ENCODE results near the gene CACNB2.
"Not testable (repeated sequence)": the region's sequence is repeated elsewhere in the genome, so short reads cannot be mapped to it uniquely, and the experiment has no call there.

The CACNB2 gene

GRCh38 chr10:18540195-18540594 is 400.0 kb downstream of the CACNB2 start:
- no peaks in the 10 kb centered on the region for H3K27me3 Mint-ChIP-seq
- H3K4me1 Mint-ChIP-seq, result no peaks in the 10 kb centered on the region
- H3K27ac Mint-ChIP-seq, result no peak overlapping the region
- H3K9me3 Mint-ChIP-seq, result no peaks in the 10 kb centered on the region
- H3K4me3 Mint-ChIP-seq, result no peak overlapping the region
- no peak for ATAC-seq
- peaks cover 56% of the 10 kb centered on the region for H3K36me3 Mint-ChIP-seq

- no peaks in the 10 kb centered on the region for H3K27me3 Mint-ChIP-seq
- ATAC-seq, result no peak
- peaks cover 66% of the 10 kb centered on the region for H3K36me3 Mint-ChIP-seq
- no peaks in the 10 kb centered on the region for H3K4me1 Mint-ChIP-seq
- H3K4me3 Mint-ChIP-seq, result no peak overlapping the region
- H3K27ac Mint-ChIP-seq, result no peak overlapping the region
- H3K9me3 Mint-ChIP-seq, result no peaks in the 10 kb centered on the region
Observed at GRCh38 chr10:18542832-18543231, 402.6 kb downstream of the CACNB2 start.

GRCh38 chr10:18545621-18546305 is 405.5 kb downstream of the CACNB2 start:
- Mint-ChIP-seq H3K27ac (no peak overlapping the region), H3K27me3 (no peaks in the 10 kb centered on the region), H3K4me3 (no peak overlapping the region), H3K9me3 (no peaks in the 10 kb centered on the region), H3K36me3 (peaks cover 54% of the 10 kb centered on the region), H3K4me1 (no peaks in the 10 kb centered on the region)
- ATAC-seq, result no peak

DNA sequence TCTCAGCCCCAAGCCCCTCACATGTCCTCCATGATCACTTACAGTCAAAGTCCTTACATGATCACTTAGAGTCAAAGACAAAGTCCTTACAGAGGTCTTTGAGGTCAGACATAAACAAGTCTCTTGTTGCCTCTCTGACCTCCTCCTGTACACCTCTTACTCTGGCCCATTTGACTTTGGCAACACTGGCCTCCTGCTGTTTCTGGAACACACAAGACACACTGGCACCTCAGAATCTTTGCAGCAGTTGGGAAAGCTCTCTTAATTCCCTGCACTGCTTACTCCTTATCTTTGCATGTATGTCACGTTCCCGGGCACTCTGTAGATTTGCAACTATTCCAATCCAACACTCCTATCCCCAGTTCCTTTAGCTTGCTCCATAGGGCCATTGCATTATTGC is 408.9 kb downstream of the CACNB2 start:
- Mint-ChIP-seq H3K36me3 (peaks cover 44% of the 10 kb centered on the region), H3K27me3 (no peaks in the 10 kb centered on the region), H3K9me3 (no peaks in the 10 kb centered on the region), H3K4me1 (no peaks in the 10 kb centered on the region), H3K4me3 (no peak overlapping the region), H3K27ac (no peak overlapping the region)
- ATAC-seq, result no peak

DNA sequence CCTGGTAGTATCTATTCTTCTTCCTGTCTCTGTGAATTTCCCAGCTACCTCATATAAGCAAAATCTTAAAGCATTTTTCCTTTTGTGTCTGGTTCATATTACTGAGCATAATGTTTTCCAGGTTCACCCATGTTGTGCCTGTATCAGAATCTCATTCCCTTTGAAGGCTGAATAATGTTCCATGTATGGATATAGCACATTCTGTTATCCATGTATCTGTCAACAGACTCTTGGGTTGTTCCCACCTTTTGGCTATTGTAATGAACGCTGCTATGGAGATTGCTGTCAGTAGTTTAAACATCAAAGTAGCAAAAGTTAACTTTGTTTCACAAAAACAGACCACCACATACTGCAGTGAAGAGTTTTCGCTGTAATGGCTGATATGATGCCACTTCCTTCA is 411.2 kb downstream of the CACNB2 start:
- no peaks in the 10 kb centered on the region for H3K9me3 Mint-ChIP-seq
- ATAC-seq, result no peak
- H3K4me3 Mint-ChIP-seq, result no peak overlapping the region
- no peaks in the 10 kb centered on the region for H3K4me1 Mint-ChIP-seq
- no peak overlapping the region for H3K27ac Mint-ChIP-seq
- peaks cover 25% of the 10 kb centered on the region for H3K36me3 Mint-ChIP-seq
- no peaks in the 10 kb centered on the region for H3K27me3 Mint-ChIP-seq

GRCh38 chr10:18554479-18554878 is 414.3 kb downstream of the CACNB2 start:
- no peak for ATAC-seq
- no peaks in the 10 kb centered on the region for H3K4me1 Mint-ChIP-seq
- no peak overlapping the region for H3K27ac Mint-ChIP-seq
- H3K4me3 Mint-ChIP-seq, result no peak overlapping the region
- no peaks in the 10 kb centered on the region for H3K9me3 Mint-ChIP-seq
- H3K27me3 Mint-ChIP-seq, result no peaks in the 10 kb centered on the region
- peaks cover 10% of the 10 kb centered on the region for H3K36me3 Mint-ChIP-seq

DNA sequence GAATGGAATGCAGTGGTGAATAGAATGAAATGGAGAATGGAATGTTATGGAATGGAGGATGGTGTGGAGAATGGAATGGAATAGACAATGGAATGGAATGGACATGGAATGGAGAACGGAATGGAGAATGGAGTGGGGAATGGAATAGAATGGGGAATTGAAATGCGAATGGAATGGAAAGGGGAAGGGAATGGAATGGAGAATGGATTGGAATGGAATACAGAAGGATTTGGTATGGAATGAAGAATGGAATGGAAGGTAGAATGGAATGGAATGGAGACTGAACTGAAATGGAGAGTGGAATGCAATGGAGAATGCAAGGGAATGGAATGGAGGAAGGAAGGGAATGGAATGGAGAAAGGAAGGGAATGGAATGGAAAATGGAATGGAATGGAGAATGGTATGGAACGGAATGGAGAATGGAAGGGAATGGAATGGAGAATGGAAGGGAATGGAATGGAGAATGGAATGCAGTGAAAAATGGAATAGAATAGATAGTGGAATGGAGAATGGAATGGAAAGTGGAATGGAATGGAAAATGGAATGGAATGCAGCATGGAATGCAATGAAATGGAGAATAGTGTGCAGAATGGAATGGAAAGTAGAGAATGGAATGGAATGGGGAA is 416.4 kb downstream of the CACNB2 start:
- Mint-ChIP-seq H3K4me3 (no peak overlapping the region), H3K27me3 (no peaks in the 10 kb centered on the region), H3K36me3 (no peaks in the 10 kb centered on the region), H3K4me1 (no peaks in the 10 kb centered on the region), H3K27ac (no peak overlapping the region), H3K9me3 (no peaks in the 10 kb centered on the region)
- ATAC-seq, result no peak

DNA sequence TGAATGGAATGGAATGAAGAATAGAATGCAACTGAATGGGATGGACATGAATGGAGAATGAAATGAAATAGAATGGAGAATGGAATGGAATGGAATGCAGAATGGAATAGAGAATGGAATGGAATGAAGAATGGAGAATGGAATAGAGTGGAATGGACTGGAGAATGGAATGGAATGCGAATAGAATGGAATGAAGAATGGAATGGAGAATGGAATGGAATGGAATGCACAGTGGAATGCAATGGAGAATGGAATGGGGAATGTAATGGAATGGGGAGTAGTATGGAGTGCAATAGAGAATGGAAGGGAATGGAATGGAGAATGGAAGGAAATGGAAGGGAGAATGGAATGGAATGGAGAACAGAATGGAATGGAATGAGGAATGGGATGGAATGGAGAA is 417.7 kb downstream of the CACNB2 start:
- Mint-ChIP-seq H3K9me3 (no peaks in the 10 kb centered on the region), H3K4me3 (no peak overlapping the region), H3K36me3 (no peaks in the 10 kb centered on the region), H3K4me1 (no peaks in the 10 kb centered on the region), H3K27ac (no peak overlapping the region), H3K27me3 (no peaks in the 10 kb centered on the region)
- no peak for ATAC-seq

GRCh38 chr10:18561861-18562551 is 421.8 kb downstream of the CACNB2 start:
- Mint-ChIP-seq H3K36me3 (no peaks in the 10 kb centered on the region), H3K4me3 (no peak overlapping the region), H3K9me3 (no peaks in the 10 kb centered on the region), H3K27ac (no peak overlapping the region), H3K4me1 (no peaks in the 10 kb centered on the region), H3K27me3 (no peaks in the 10 kb centered on the region)
- no peak for ATAC-seq

DNA sequence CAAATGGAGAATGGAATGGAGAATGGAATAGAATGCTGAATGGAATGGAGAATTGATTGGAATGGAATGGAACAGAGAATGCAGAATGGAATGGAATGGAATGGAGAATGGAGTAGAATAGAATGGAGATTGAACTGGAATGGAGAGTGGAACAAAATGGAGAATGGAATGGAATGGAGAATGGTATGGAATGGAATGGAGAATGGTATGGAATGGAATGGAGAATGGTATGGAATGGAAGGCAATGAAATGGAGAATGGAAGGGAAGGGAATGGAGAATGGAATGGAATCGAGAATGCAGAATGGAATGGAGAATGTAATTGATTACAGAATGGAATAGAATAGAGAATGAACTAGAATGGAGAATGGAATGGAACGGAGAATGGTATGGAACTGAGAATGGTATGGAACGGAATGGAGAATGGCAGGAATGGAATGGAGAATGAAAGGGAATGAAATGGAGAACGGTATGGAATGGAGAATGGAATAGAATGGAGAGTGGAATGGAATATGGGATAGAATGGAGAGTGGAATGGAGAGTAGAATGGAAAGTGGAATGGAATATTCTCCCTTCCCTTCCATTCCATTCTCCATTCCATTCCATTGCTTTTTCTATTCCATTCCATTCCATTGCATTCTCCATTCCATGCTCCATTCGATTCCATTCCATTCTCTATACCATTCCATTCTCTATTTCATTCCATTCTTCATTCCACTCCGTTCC is 422.9 kb downstream of the CACNB2 start:
- Mint-ChIP-seq H3K27me3 (no peaks in the 10 kb centered on the region), H3K4me3 (no peak overlapping the region), H3K4me1 (no peaks in the 10 kb centered on the region), H3K9me3 (no peaks in the 10 kb centered on the region), H3K27ac (no peak overlapping the region), H3K36me3 (no peaks in the 10 kb centered on the region)
- ATAC-seq, result no peak

GRCh38 chr10:18565006-18565405 is 424.8 kb downstream of the CACNB2 start:
- no peaks in the 10 kb centered on the region for H3K36me3 Mint-ChIP-seq
- H3K9me3 Mint-ChIP-seq, result no peaks in the 10 kb centered on the region
- H3K27ac Mint-ChIP-seq, result no peak overlapping the region
- no peak for ATAC-seq
- H3K4me1 Mint-ChIP-seq, result no peaks in the 10 kb centered on the region
- no peaks in the 10 kb centered on the region for H3K27me3 Mint-ChIP-seq
- no peak overlapping the region for H3K4me3 Mint-ChIP-seq

- no peaks in the 10 kb centered on the region for H3K36me3 Mint-ChIP-seq
- ATAC-seq, result no peak
Observed at GRCh38 chr10:18566177-18566576, 426.0 kb downstream of the CACNB2 start.

GRCh38 chr10:18567343-18567856 is 427.2 kb downstream of the CACNB2 start:
- ATAC-seq, result no peak
- Mint-ChIP-seq H3K27ac (no peak overlapping the region), H3K36me3 (no peaks in the 10 kb centered on the region), H3K27me3 (no peaks in the 10 kb centered on the region), H3K9me3 (no peaks in the 10 kb centered on the region), H3K4me3 (no peak overlapping the region), H3K4me1 (no peaks in the 10 kb centered on the region)

More at GRCh38 chr10:18566177-18566576, 426.0 kb downstream of the CACNB2 start:
- H3K27ac Mint-ChIP-seq, result no peak overlapping the region
- no peaks in the 10 kb centered on the region for H3K27me3 Mint-ChIP-seq
- H3K9me3 Mint-ChIP-seq, result no peaks in the 10 kb centered on the region
- no peaks in the 10 kb centered on the region for H3K4me1 Mint-ChIP-seq
- H3K4me3 Mint-ChIP-seq, result no peak overlapping the region

- not testable (repeated sequence) for ATAC-seq, H3K27me3 Mint-ChIP-seq, H3K4me3 Mint-ChIP-seq, H3K36me3 Mint-ChIP-seq, H3K4me1 Mint-ChIP-seq, H3K27ac Mint-ChIP-seq, H3K9me3 Mint-ChIP-seq
Observed at GRCh38 chr10:18570386-18570785, 430.2 kb downstream of the CACNB2 start.

DNA sequence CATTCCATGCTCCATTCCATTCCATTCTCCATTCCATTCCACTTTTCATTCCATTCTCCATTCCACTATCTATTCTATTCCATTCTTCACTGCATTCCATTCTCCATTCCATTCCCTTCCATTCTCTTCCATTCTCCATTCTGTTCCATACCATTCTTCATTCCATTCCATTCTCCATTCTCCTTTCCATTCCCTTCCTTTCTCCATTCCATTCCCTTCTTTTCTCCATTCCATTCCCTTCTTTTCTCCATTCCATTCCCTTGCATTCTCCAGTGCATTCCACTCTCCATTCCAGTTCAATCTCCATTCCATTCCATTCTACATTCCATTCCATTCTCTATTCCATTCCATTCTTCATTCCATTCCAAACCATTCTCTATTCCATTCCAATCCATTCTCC is 430.9 kb downstream of the CACNB2 start:
- no peaks in the 10 kb centered on the region for H3K27me3 Mint-ChIP-seq
- no peak overlapping the region for H3K27ac Mint-ChIP-seq

More for the DNA sequence above, 430.9 kb downstream of the CACNB2 start:
- Mint-ChIP-seq H3K36me3 (peaks cover 9% of the 10 kb centered on the region), H3K9me3 (no peaks in the 10 kb centered on the region), H3K4me3 (no peak overlapping the region), H3K4me1 (no peaks in the 10 kb centered on the region)
- ATAC-seq, result no peak
